GM19463 (cell line): ENCODE data around the gene LITAF.

Experiments
- ATAC-seq: cut with Tn5 transposase; IDR thresholded peaks from one replicate; pipeline ENCODE4 v1.9.1; 2021; ENCODE audit warnings: mild to moderate bottlenecking, moderate library complexity; ENCODE audit not compliant: unreplicated experiment

The LITAF gene

DNA sequence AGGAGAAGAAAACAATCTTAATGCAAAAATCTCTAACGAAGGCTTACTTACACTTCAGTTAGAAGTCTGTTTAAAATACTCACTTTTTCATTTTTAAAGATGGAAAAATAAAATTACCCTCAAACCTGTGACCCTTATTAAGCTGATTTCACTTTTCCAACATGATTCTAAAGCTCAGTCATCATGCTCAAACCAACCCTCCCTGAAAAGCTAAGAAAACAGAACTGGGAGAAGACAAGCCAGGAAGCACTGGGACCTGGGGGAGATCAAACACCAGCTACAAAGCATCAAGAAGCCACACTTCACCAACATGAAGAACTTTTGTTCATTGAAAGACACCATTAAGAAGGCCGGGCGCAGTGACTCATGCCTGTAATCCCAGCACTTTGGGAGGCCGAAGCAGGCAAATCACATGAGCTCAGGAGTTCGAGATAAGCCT is 88.8 kb downstream of the LITAF start:
- no peak for ATAC-seq
